HEK293 (cell line): ENCODE measurements around the gene ST8SIA4.
A peak's percentile ranks its signal among the peaks of the same experiment; 100 is the strongest.

Source experiments
- FEZF1 ChIP-seq: fragments of 450-650 bp; formaldehyde crosslinking; IDR thresholded peaks from 2 replicates; pipeline ENCODE4 v1.5.1; 2016; ENCODE audit warnings: missing biosample characterization, missing genetic modification characterization
- KLF1 ChIP-seq: fragments of 450-650 bp; formaldehyde crosslinking; IDR thresholded peaks from 2 replicates; pipeline ENCODE4 v1.5.1; 2016; ENCODE audit warnings: missing biosample characterization, missing genetic modification characterization
- KLF16 ChIP-seq: fragments of 450-650 bp; formaldehyde crosslinking; IDR thresholded peaks from 2 replicates; pipeline ENCODE4 v1.5.1; 2017; ENCODE audit warnings: missing biosample characterization, missing genetic modification characterization
- SP3 ChIP-seq: fragments of 450-650 bp; formaldehyde crosslinking; IDR thresholded peaks from 2 replicates; pipeline ENCODE4 v1.5.1; 2016; ENCODE audit warnings: missing biosample characterization, missing genetic modification characterization
- TRIM28 ChIP-seq: IDR thresholded peaks from 2 replicates; pipeline ENCODE4 v1.6.1; 2011; ENCODE audit warnings: low read length, control low read depth, borderline replicate concordance
- ZBTB48 ChIP-seq: fragments of 450-650 bp; formaldehyde crosslinking; IDR thresholded peaks from 2 replicates; pipeline ENCODE4 v1.5.1; 2016; ENCODE audit warnings: missing biosample characterization, missing genetic modification characterization
- ZNF211 ChIP-seq: fragments of 450-650 bp; formaldehyde crosslinking; IDR thresholded peaks from 2 replicates; pipeline ENCODE4 v1.5.1; 2016; ENCODE audit warnings: low read depth, missing biosample characterization, missing genetic modification characterization
- ZNF214 ChIP-seq: fragments of 450-650 bp; formaldehyde crosslinking; IDR thresholded peaks from 2 replicates; pipeline ENCODE4 v1.5.1; 2017; ENCODE audit warnings: missing biosample characterization, mild to moderate bottlenecking, missing genetic modification characterization, borderline replicate concordance
- ZNF302 ChIP-seq: fragments of 450-650 bp; formaldehyde crosslinking; IDR thresholded peaks from 2 replicates; pipeline ENCODE4 v1.5.1; 2016; ENCODE audit warnings: missing biosample characterization, missing genetic modification characterization, low read depth
- ZNF426 ChIP-seq: fragments of 450-650 bp; formaldehyde crosslinking; IDR thresholded peaks from 2 replicates; pipeline ENCODE4 v1.5.1; 2017; ENCODE audit warnings: missing biosample characterization, missing genetic modification characterization, mild to moderate bottlenecking, inconsistent platforms, moderate library complexity
- ZNF501 ChIP-seq: fragments of 450-650 bp; formaldehyde crosslinking; IDR thresholded peaks from 2 replicates; pipeline ENCODE4 v1.5.1; 2016; ENCODE audit warnings: missing biosample characterization, missing genetic modification characterization
- ZNF600 ChIP-seq: fragments of 450-650 bp; formaldehyde crosslinking; IDR thresholded peaks from 2 replicates; pipeline ENCODE4 v1.5.1; 2016; ENCODE audit warnings: missing biosample characterization, missing genetic modification characterization
- ZNF623 ChIP-seq: fragments of 450-650 bp; formaldehyde crosslinking; IDR thresholded peaks from 2 replicates; pipeline ENCODE4 v1.5.1; 2016; ENCODE audit warnings: missing biosample characterization, missing genetic modification characterization
- ZNF660 ChIP-seq: fragments of 450-650 bp; IDR thresholded peaks from 2 replicates; pipeline ENCODE4 v1.5.1; 2018; ENCODE audit warnings: missing biosample characterization, mild to moderate bottlenecking, missing genetic modification characterization
- ZNF670 ChIP-seq: fragments of 450-650 bp; formaldehyde crosslinking; IDR thresholded peaks from 2 replicates; pipeline ENCODE4 v1.5.1; 2016; ENCODE audit warnings: missing biosample characterization, missing genetic modification characterization, low read depth
- ZNF791 ChIP-seq: fragments of 450-650 bp; formaldehyde crosslinking; IDR thresholded peaks from 2 replicates; pipeline ENCODE4 v1.5.1; 2016; ENCODE audit warnings: missing biosample characterization, missing genetic modification characterization
- ZNF837 ChIP-seq: fragments of 450-650 bp; formaldehyde crosslinking; IDR thresholded peaks from 2 replicates; pipeline ENCODE4 v1.5.1; 2016; ENCODE audit warnings: missing biosample characterization, missing genetic modification characterization
- ZSCAN30 ChIP-seq: fragments of 450-650 bp; IDR thresholded peaks from 2 replicates; pipeline ENCODE4 v1.5.1; 2018; ENCODE audit warnings: missing biosample characterization, mild to moderate bottlenecking, missing genetic modification characterization, moderate library complexity
- TF ChIP-seq, protein P1 (sequence below): fragments of 450-650 bp; formaldehyde crosslinking; IDR thresholded peaks from 2 replicates; pipeline ENCODE4 v1.5.1; 2016; ENCODE audit warnings: missing biosample characterization, missing genetic modification characterization
- TF ChIP-seq, protein P2 (sequence below): fragments of 450-650 bp; formaldehyde crosslinking; IDR thresholded peaks from 2 replicates; pipeline ENCODE4 v1.5.1; 2016; ENCODE audit warnings: missing biosample characterization, missing genetic modification characterization
- TF ChIP-seq, protein P3 (sequence below): fragments of 450-650 bp; formaldehyde crosslinking; IDR thresholded peaks from 2 replicates; pipeline ENCODE4 v1.5.1; 2016; ENCODE audit warnings: missing biosample characterization, missing genetic modification characterization
- TF ChIP-seq, protein P4 (sequence below): fragments of 450-650 bp; formaldehyde crosslinking; IDR thresholded peaks from 2 replicates; pipeline ENCODE4 v1.5.1; 2017; ENCODE audit warnings: missing biosample characterization, missing genetic modification characterization
- TF ChIP-seq, protein P5 (sequence below): fragments of 450-650 bp; formaldehyde crosslinking; conservative IDR thresholded peaks from 2 replicates; pipeline ENCODE4 v1.5.1; 2016; ENCODE audit warnings: low read depth, missing biosample characterization, missing genetic modification characterization

ST8SIA4 gene

DNA sequence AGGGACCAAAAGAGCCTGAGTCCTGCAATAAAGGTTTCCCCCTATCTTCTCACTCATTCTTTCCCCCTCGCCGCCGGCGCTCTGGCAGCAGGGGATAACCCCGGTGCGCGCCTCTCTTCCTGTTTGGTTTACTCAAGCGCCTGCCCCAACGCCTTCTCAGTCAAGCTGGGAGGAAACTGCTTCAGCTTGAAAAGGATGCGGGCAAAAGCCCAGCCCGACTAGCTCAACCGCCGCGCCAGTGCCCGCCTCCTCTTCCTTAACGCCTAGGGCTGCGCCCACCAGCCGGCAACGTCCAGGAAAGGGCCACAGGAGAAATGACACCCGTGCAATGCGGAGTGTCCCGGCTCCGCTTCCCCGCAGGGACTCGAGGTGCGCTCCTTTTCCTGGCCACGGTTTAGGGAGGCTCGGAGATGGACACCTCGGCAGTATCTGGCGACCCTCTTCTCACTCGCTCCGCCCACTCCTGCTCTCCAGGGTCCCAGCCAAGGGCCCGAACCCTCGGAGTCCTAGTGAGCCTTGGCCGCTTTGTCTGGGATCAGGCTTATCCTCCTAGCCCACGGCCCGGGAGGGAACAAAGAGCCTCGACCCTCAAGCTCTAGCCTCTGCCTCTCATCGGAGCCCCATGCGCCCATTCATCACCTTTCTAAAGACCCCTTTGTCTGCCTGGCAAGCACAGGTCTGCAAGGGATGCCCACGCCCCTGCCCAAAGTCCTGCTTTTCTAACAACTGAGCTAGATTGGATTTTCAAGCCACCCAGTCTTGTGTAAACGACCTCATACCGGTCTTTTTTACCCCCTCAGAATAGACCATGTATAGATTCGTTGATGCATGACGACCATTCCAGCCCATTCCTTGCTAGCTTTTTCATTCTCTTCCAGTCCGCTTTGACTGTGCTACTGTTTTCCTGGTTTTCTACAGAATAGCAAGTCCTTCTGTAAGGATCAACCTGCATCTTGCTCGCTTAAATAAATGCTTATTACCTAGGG lies 2.0 kb downstream of the ST8SIA4 start (continued):
- TF ChIP-seq, protein P1, sequence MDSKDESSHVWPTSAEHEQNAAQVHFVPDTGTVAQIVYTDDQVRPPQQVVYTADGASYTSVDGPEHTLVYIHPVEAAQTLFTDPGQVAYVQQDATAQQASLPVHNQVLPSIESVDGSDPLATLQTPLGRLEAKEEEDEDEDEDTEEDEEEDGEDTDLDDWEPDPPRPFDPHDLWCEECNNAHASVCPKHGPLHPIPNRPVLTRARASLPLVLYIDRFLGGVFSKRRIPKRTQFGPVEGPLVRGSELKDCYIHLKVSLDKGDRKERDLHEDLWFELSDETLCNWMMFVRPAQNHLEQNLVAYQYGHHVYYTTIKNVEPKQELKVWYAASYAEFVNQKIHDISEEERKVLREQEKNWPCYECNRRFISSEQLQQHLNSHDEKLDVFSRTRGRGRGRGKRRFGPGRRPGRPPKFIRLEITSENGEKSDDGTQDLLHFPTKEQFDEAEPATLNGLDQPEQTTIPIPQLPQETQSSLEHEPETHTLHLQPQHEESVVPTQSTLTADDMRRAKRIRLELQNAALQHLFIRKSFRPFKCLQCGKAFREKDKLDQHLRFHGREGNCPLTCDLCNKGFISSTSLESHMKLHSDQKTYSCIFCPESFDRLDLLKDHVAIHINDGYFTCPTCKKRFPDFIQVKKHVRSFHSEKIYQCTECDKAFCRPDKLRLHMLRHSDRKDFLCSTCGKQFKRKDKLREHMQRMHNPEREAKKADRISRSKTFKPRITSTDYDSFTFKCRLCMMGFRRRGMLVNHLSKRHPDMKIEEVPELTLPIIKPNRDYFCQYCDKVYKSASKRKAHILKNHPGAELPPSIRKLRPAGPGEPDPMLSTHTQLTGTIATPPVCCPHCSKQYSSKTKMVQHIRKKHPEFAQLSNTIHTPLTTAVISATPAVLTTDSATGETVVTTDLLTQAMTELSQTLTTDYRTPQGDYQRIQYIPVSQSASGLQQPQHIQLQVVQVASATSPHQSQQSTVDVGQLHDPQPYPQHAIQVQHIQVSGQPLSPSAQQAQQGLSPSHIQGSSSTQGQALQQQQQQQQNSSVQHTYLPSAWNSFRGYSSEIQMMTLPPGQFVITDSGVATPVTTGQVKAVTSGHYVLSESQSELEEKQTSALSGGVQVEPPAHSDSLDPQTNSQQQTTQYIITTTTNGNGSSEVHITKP (tag by site-specific recombination): no peak
- TF ChIP-seq ZNF214 (no peak), ZNF302 (tag by site-specific recombination) (no peak), ZNF501 (0 out of 2 replicates have a peak, but pooled peaks have one; percentile 25), ZNF837 (tag by site-specific recombination) (no peak), ZNF670 (no peak), ZNF426 (tag by site-specific recombination) (no peak), TRIM28 (no peak), KLF16 (tag by site-specific recombination) (no peak), ZBTB48 (tag by site-specific recombination) (peak; percentile 41; the same call in 1 of the 2 replicates), FEZF1 (tag by site-specific recombination) (no peak), ZNF211 (tag by site-specific recombination) (no peak), KLF1 (tag by site-specific recombination) (no peak), SP3 (tag by site-specific recombination) (peak; percentile 42), ZNF623 (tag by site-specific recombination) (no peak), ZNF791 (no peak), ZNF600 (0 out of 2 replicates have a peak, but pooled peaks have one; percentile 33), ZNF660 (0 out of 2 replicates have a peak, but pooled peaks have one; percentile 4), ZSCAN30 (tag by site-specific recombination) (no peak)
- TF ChIP-seq, protein P2, sequence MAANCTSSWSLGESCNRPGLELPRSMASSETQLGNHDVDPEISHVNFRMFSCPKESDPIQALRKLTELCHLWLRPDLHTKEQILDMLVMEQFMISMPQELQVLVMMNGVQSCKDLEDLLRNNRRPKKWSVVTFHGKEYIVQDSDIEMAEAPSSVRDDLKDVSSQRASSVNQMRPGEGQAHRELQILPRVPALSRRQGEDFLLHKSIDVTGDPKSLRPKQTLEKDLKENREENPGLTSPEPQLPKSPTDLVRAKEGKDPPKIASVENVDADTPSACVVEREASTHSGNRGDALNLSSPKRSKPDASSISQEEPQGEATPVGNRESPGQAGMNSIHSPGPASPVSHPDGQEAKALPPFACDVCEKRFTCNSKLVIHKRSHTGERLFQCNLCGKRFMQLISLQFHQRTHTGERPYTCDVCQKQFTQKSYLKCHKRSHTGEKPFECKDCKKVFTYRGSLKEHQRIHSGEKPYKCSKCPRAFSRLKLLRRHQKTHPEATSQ (tag by site-specific recombination): no peak
- TF ChIP-seq, protein P3, sequence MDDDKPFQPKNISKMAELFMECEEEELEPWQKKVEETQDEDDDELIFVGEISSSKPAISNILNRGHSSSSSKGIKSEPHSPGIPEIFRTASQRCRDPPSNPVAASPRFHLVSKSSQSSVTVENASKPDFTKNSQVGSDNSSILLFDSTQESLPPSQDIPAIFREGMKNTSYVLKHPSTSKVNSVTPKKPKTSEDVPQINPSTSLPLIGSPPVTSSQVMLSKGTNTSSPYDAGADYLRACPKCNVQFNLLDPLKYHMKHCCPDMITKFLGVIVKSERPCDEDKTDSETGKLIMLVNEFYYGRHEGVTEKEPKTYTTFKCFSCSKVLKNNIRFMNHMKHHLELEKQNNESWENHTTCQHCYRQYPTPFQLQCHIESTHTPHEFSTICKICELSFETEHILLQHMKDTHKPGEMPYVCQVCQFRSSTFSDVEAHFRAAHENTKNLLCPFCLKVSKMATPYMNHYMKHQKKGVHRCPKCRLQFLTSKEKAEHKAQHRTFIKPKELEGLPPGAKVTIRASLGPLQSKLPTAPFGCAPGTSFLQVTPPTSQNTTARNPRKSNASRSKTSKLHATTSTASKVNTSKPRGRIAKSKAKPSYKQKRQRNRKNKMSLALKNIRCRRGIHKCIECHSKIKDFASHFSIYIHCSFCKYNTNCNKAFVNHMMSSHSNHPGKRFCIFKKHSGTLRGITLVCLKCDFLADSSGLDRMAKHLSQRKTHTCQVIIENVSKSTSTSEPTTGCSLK: no peak
- TF ChIP-seq, protein P4, sequence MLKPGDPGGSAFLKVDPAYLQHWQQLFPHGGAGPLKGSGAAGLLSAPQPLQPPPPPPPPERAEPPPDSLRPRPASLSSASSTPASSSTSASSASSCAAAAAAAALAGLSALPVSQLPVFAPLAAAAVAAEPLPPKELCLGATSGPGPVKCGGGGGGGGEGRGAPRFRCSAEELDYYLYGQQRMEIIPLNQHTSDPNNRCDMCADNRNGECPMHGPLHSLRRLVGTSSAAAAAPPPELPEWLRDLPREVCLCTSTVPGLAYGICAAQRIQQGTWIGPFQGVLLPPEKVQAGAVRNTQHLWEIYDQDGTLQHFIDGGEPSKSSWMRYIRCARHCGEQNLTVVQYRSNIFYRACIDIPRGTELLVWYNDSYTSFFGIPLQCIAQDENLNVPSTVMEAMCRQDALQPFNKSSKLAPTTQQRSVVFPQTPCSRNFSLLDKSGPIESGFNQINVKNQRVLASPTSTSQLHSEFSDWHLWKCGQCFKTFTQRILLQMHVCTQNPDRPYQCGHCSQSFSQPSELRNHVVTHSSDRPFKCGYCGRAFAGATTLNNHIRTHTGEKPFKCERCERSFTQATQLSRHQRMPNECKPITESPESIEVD (tag by site-specific recombination): no peak
- TF ChIP-seq, protein P5, sequence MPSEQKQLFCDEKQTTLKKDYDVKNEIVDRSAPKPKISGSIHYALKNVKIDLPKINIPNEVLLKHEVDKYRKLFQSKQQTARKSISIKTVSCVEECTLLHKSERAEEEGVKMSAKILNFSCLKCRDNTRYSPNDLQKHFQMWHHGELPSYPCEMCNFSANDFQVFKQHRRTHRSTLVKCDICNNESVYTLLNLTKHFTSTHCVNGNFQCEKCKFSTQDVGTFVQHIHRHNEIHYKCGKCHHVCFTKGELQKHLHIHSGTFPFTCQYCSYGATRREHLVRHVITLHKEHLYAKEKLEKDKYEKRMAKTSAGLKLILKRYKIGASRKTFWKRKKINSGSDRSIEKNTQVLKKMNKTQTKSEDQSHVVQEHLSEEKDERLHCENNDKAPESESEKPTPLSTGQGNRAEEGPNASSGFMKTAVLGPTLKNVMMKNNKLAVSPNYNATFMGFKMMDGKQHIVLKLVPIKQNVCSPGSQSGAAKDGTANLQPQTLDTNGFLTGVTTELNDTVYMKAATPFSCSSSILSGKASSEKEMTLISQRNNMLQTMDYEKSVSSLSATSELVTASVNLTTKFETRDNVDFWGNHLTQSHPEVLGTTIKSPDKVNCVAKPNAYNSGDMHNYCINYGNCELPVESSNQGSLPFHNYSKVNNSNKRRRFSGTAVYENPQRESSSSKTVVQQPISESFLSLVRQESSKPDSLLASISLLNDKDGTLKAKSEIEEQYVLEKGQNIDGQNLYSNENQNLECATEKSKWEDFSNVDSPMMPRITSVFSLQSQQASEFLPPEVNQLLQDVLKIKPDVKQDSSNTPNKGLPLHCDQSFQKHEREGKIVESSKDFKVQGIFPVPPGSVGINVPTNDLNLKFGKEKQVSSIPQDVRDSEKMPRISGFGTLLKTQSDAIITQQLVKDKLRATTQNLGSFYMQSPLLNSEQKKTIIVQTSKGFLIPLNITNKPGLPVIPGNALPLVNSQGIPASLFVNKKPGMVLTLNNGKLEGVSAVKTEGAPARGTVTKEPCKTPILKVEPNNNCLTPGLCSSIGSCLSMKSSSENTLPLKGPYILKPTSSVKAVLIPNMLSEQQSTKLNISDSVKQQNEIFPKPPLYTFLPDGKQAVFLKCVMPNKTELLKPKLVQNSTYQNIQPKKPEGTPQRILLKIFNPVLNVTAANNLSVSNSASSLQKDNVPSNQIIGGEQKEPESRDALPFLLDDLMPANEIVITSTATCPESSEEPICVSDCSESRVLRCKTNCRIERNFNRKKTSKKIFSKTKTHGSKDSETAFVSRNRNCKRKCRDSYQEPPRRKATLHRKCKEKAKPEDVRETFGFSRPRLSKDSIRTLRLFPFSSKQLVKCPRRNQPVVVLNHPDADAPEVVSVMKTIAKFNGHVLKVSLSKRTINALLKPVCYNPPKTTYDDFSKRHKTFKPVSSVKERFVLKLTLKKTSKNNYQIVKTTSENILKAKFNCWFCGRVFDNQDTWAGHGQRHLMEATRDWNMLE (tag by site-specific recombination): no peak
